Hypothalamus (tissue), 51 donors: ENCODE results near the gene HMGN1.

Experiments
- DNase-seq, 51 donors: peaks; one replicate each; lab custom pipeline; 2025; lab: John Stamatoyannopoulos, UW

Gene HMGN1

GRCh38 chr21:39336457-39337008, 12.4 kb downstream of the HMGN1 start:
- no peak for DNase-seq

- no peak for DNase-seq
Observed at GRCh38 chr21:39334611-39335010, 14.3 kb downstream of the HMGN1 start.

- DNase-seq, result no peak
Observed at GRCh38 chr21:39332175-39332574, 16.7 kb downstream of the HMGN1 start.

- DNase-seq, result no peak
Observed at GRCh38 chr21:39330001-39330400, 18.9 kb downstream of the HMGN1 start.

GRCh38 chr21:39327727-39328126, 21.2 kb downstream of the HMGN1 start:
- DNase-seq, result no peak

- DNase-seq, result no peak
Observed at GRCh38 chr21:39326607-39327307, 22.1 kb downstream of the HMGN1 start.

- DNase-seq, result no peak
Observed at GRCh38 chr21:39325458-39325857, 23.4 kb downstream of the HMGN1 start.

- DNase-seq, result no peak
Observed at GRCh38 chr21:39321424-39321823, 27.5 kb downstream of the HMGN1 start.

GRCh38 chr21:39319814-39320332, 29.0 kb downstream of the HMGN1 start:
- no peak for DNase-seq

GRCh38 chr21:39319251-39319756, 29.6 kb downstream of the HMGN1 start:
- DNase-seq, result no peak

GRCh38 chr21:39318091-39318959, 30.6 kb downstream of the HMGN1 start:
- DNase-seq, result no peak

- peak in 5 of 51 donors; percentile 5 to 16 (median 7) for DNase-seq
Observed at GRCh38 chr21:39317134-39318090, 31.5 kb downstream of the HMGN1 start.

GRCh38 chr21:39316729-39317128, 32.2 kb downstream of the HMGN1 start:
- no peak for DNase-seq

- no peak for DNase-seq
Observed at GRCh38 chr21:39315603-39316445, 33.1 kb downstream of the HMGN1 start.

- DNase-seq, result peak in 37 of 51 donors; percentile 7 to 85 (median 56)
Observed at GRCh38 chr21:39314143-39315027, 34.5 kb downstream of the HMGN1 start.

- DNase-seq, result peak in 50 of 51 donors; percentile 29 to 94 (median 73)
Observed at GRCh38 chr21:39313571-39314142, 35.2 kb downstream of the HMGN1 start, which contains the start of gene BRWD1. TSS of gene BRWD1 (minus strand) at chr21:39313632. CDS start at chr21:39313491, 141 bp downstream.

GRCh38 chr21:39313042-39313570, 35.8 kb downstream of the HMGN1 start:
- DNase-seq, result peak in 25 of 51 donors; percentile 19 to 90 (median 63)
